ENCODE measurements around the gene PATZ1. TPM values are rescaled to one million over a fixed set of nuclear protein-coding genes. Genes with fewer than 3 reads are reported as not detected.
"Not testable (repeated sequence)": the region's sequence is repeated elsewhere in the genome, so short reads cannot be mapped to it uniquely, and the experiment has no call there.

Gene PATZ1
- total RNA-seq, 1 donor = 44.3 TPM

GRCh38 chr22:31334329-31334728 lies 11.8 kb downstream of the PATZ1 start:
- Histone ChIP-seq H3K27me3 (ENCODE audit: insufficient read depth, low read length) (no peaks in the 10 kb centered on the region), H3K4me3 (ENCODE audit: low read length) (no peak overlapping the region), H3K4me1 (ENCODE audit: insufficient read depth, low read length) (no peaks in the 10 kb centered on the region), H3K9me3 (ENCODE audit: low read depth, low read length) (no peaks in the 10 kb centered on the region)

- no peak overlapping the region for H3K4me3 ChIP-seq (ENCODE audit: low read length)
- no peaks in the 10 kb centered on the region for H3K9me3 ChIP-seq (ENCODE audit: low read depth, low read length)
Measured at GRCh38 chr22:31333641-31334040, 12.5 kb downstream of the PATZ1 start.

GRCh38 chr22:31332886-31333285 lies 13.3 kb downstream of the PATZ1 start:
- Histone ChIP-seq H3K27me3 (ENCODE audit: insufficient read depth, low read length) (no peaks in the 10 kb centered on the region), H3K9me3 (ENCODE audit: low read depth, low read length) (no peaks in the 10 kb centered on the region), H3K4me3 (ENCODE audit: low read length) (no peak overlapping the region), H3K4me1 (ENCODE audit: insufficient read depth, low read length) (no peaks in the 10 kb centered on the region)

More at GRCh38 chr22:31333641-31334040, 12.5 kb downstream of the PATZ1 start:
- no peaks in the 10 kb centered on the region for H3K27me3 ChIP-seq (ENCODE audit: insufficient read depth, low read length)
- H3K4me1 ChIP-seq (ENCODE audit: insufficient read depth, low read length) = no peaks in the 10 kb centered on the region

GRCh38 chr22:31332010-31332409 lies 14.1 kb downstream of the PATZ1 start:
- no peaks in the 10 kb centered on the region for H3K27me3 ChIP-seq (ENCODE audit: insufficient read depth, low read length)
- H3K9me3 ChIP-seq (ENCODE audit: low read depth, low read length) = no peaks in the 10 kb centered on the region
- no peak overlapping the region for H3K4me3 ChIP-seq (ENCODE audit: low read length)

GRCh38 chr22:31329453-31330215 lies 16.5 kb downstream of the PATZ1 start:
- H3K9me3 ChIP-seq (ENCODE audit: low read depth, low read length) = no peaks in the 10 kb centered on the region

More at GRCh38 chr22:31332010-31332409, 14.1 kb downstream of the PATZ1 start:
- H3K4me1 ChIP-seq (ENCODE audit: insufficient read depth, low read length) = no peaks in the 10 kb centered on the region

GRCh38 chr22:31329029-31329428 lies 17.1 kb downstream of the PATZ1 start:
- no peaks in the 10 kb centered on the region for H3K9me3 ChIP-seq (ENCODE audit: low read depth, low read length)
- no peak overlapping the region for H3K4me3 ChIP-seq (ENCODE audit: low read length)
- no peaks in the 10 kb centered on the region for H3K4me1 ChIP-seq (ENCODE audit: insufficient read depth, low read length)
- H3K27me3 ChIP-seq (ENCODE audit: insufficient read depth, low read length) = no peaks in the 10 kb centered on the region

More at GRCh38 chr22:31329453-31330215, 16.5 kb downstream of the PATZ1 start:
- H3K4me3 ChIP-seq (ENCODE audit: low read length) = no peak overlapping the region
- H3K4me1 ChIP-seq (ENCODE audit: insufficient read depth, low read length) = no peaks in the 10 kb centered on the region
- no peaks in the 10 kb centered on the region for H3K27me3 ChIP-seq (ENCODE audit: insufficient read depth, low read length)

GRCh38 chr22:31328544-31328960 lies 17.6 kb downstream of the PATZ1 start:
- Histone ChIP-seq H3K9me3 (ENCODE audit: low read depth, low read length) (no peaks in the 10 kb centered on the region), H3K27me3 (ENCODE audit: insufficient read depth, low read length) (no peaks in the 10 kb centered on the region), H3K4me1 (ENCODE audit: insufficient read depth, low read length) (no peaks in the 10 kb centered on the region), H3K4me3 (ENCODE audit: low read length) (no peak overlapping the region)

GRCh38 chr22:31327806-31328543 lies 18.2 kb downstream of the PATZ1 start:
- H3K9me3 ChIP-seq (ENCODE audit: low read depth, low read length) = no peaks in the 10 kb centered on the region
- no peak overlapping the region for H3K4me3 ChIP-seq (ENCODE audit: low read length)
- no peaks in the 10 kb centered on the region for H3K27me3 ChIP-seq (ENCODE audit: insufficient read depth, low read length)
- no peaks in the 10 kb centered on the region for H3K4me1 ChIP-seq (ENCODE audit: insufficient read depth, low read length)

- H3K4me3 ChIP-seq (ENCODE audit: low read length) = no peak overlapping the region
- H3K9me3 ChIP-seq (ENCODE audit: low read depth, low read length) = no peaks in the 10 kb centered on the region
- no peaks in the 10 kb centered on the region for H3K4me1 ChIP-seq (ENCODE audit: insufficient read depth, low read length)
- H3K27me3 ChIP-seq (ENCODE audit: insufficient read depth, low read length) = no peaks in the 10 kb centered on the region
Measured at GRCh38 chr22:31326877-31327276, 19.3 kb downstream of the PATZ1 start.

GRCh38 chr22:31323578-31324550 lies 22.3 kb downstream of the PATZ1 start:
- H3K4me1 ChIP-seq (ENCODE audit: insufficient read depth, low read length) = no peaks in the 10 kb centered on the region
- no peak overlapping the region for H3K4me3 ChIP-seq (ENCODE audit: low read length)
- no peaks in the 10 kb centered on the region for H3K27me3 ChIP-seq (ENCODE audit: insufficient read depth, low read length)
- H3K9me3 ChIP-seq (ENCODE audit: low read depth, low read length) = no peaks in the 10 kb centered on the region

- no peak overlapping the region for H3K4me3 ChIP-seq (ENCODE audit: low read length)
- no peaks in the 10 kb centered on the region for H3K9me3 ChIP-seq (ENCODE audit: low read depth, low read length)
- H3K4me1 ChIP-seq (ENCODE audit: insufficient read depth, low read length) = no peaks in the 10 kb centered on the region
- H3K27me3 ChIP-seq (ENCODE audit: insufficient read depth, low read length) = no peaks in the 10 kb centered on the region
Measured at GRCh38 chr22:31321421-31321820, 24.7 kb downstream of the PATZ1 start.

GRCh38 chr22:31314220-31314619 lies 31.9 kb downstream of the PATZ1 start:
- H3K9me3 ChIP-seq (ENCODE audit: low read depth, low read length); H3K4me3 ChIP-seq (ENCODE audit: low read length); H3K4me1 ChIP-seq (ENCODE audit: insufficient read depth, low read length); H3K27me3 ChIP-seq (ENCODE audit: insufficient read depth, low read length): not testable (repeated sequence)

- Histone ChIP-seq H3K4me1 (ENCODE audit: insufficient read depth, low read length) (peaks cover 4% of the 10 kb centered on the region), H3K9me3 (ENCODE audit: low read depth, low read length) (peaks cover 6% of the 10 kb centered on the region), H3K27me3 (ENCODE audit: insufficient read depth, low read length) (no peaks in the 10 kb centered on the region), H3K4me3 (ENCODE audit: low read length) (no peak overlapping the region)
Measured at GRCh38 chr22:31313366-31314147, 32.6 kb downstream of the PATZ1 start.

GRCh38 chr22:31308181-31308580 lies 38.0 kb downstream of the PATZ1 start:
- no peaks in the 10 kb centered on the region for H3K9me3 ChIP-seq (ENCODE audit: low read depth, low read length)
- H3K4me3 ChIP-seq (ENCODE audit: low read length) = no peak overlapping the region
- peaks cover 7% of the 10 kb centered on the region for H3K4me1 ChIP-seq (ENCODE audit: insufficient read depth, low read length)
- no peaks in the 10 kb centered on the region for H3K27me3 ChIP-seq (ENCODE audit: insufficient read depth, low read length)
